Measurements from ENCODE around the gene PI3.

PI3 gene

GRCh38 chr20:45189067-45189609 is 14.4 kb downstream of the PI3 start:
- no peak for DNase-seq

DNA sequence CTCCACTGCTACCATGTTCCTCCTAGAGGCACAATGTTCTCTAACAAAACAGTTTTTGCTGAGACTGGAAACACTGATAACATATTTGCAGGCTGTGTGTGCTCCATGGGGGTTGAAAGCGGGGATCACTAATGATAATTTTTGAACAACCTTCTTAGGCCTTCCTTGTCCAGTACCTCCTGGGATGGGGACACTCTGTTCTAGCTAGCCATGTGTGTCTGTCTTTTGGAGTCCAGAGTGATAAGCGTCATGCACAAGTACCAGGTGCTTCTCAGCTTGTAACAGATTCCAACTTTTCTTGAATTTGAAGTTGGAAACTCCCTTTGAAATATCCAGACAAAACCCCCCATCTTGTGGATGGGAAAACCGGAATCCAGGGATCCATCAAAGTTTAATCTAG is 15.2 kb downstream of the PI3 start:
- no peak for DNase-seq

GRCh38 chr20:45191926-45192325 is 17.2 kb downstream of the PI3 start:
- DNase-seq, result no peak

GRCh38 chr20:45193331-45193730 is 18.6 kb downstream of the PI3 start:
- no peak for DNase-seq

DNA sequence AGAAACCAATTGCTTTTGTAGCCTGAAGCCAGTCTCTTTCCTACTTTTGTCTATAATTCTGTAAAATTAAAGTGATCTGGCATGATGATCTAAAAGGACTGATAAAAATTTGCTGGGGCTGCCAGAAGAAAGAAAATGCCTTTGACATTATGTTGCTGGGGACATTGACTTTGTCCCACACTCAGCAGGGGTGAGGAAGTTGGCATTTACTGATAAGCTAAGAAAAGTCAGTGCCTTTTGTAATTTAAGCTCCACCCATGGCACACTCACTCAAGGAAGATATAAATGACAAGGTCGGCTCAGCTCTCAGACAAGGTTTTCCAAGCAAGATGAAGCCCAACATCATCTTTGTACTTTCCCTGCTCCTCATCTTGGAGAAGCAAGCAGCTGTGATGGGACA is 32.0 kb downstream of the PI3 start, which contains the start of gene SEMG1:
Gene SEMG1, plus strand, starts transcription at position 309 of the 400 bp plus-strand sequence. Its CDS starts 21 bp downstream, at position 330.
- DNase-seq, result no peak

GRCh38 chr20:45209924-45210323 is 35.2 kb downstream of the PI3 start:
- no peak for DNase-seq

GRCh38 chr20:45211569-45212474 is 37.1 kb downstream of the PI3 start:
- no peak for DNase-seq

DNA sequence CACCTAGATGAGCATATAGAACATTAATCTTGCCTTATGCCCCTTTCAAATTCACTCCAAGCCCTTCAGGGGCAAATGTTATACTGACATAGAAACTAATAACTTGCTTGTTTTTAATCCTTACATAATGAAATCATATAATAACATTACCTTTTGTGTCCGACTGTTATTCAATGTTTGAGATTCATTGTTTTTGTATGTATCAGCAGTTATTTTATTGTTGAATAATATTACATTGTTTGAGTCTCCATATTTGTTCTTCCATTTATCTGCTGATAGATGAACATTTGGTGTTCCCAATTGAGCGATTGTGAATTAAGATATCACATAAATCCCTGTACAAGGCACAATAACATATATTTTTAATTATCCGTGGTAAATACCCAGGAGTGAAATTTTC is 38.1 kb downstream of the PI3 start:
- no peak for DNase-seq

DNA sequence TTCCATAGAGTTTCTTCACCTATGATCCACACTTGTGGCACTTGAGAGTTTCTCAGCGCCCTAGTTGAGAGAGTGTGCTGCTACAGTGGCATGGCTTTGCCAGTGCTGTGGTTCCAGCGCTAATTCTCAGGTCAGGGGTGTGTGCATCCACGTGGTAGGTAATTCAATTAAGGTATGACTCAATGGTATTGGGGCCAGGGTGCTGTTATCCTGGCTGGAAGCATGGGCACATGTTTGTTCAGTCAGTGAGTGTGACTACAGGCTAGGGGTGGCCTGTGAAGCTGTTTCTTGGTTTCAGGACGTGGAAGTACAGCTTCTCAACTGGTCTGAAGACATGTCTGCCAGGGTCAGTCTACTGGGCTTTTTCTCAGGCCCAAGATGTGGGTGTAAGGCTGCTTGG is 43.4 kb downstream of the PI3 start:
- DNase-seq, result no peak

- no peak for DNase-seq
Observed at GRCh38 chr20:45218636-45219035, 43.9 kb downstream of the PI3 start.

DNA sequence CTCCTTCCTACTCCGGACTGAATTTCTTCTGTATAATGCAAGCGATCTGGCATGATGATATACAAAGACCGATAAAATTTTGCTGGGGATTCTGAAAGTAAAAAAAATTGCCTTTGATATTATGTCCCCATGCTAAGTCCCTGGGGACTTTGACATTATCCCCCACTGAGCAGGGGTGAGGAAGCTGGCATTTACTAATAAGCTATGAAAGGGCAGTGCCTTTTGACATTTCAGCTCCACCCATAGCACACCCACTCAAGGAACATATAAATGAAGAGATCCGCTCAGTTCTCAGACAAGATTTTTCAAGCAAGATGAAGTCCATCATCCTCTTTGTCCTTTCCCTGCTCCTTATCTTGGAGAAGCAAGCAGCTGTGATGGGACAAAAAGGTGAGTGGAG is 46.4 kb downstream of the PI3 start, which contains the start of gene SEMG2:
Gene SEMG2, plus strand, starts transcription at position 298 of the 400 bp plus-strand sequence. Its CDS starts 17 bp downstream, at position 315.
- no peak for DNase-seq

- no peak for DNase-seq
Observed at GRCh38 chr20:45223136-45223535, 48.4 kb downstream of the PI3 start.

Measured in NCI-H510A (cell line).